Endothelial cell of umbilical vein (primary cell): ENCODE results near the gene MAP4K1. TPM values are rescaled to one million over a fixed set of nuclear protein-coding genes. Genes with fewer than 3 reads are reported as not detected.
A peak's percentile ranks its signal among the peaks of the same experiment; 100 is the strongest.

Source experiments
- BruUV-seq: library from RNA; stranded (reverse); fragments of 400-500 nt; replicated peaks from 2 replicates; lab custom pipeline; 2021; lab: Mats Ljungman, UMichigan
- CTCF ChIA-PET: fragments of 300-600, 350-600 bp; sonication (Branson Sonifier 250); formaldehyde crosslinking; loops from one replicate; lab custom pipeline; 2021; ENCODE audit warnings: antibody characterized with exemption, inconsistent platforms; lab: Charles Lee
- POLR2A ChIA-PET: fragments of 300-600, 350-600 bp; sonication (Branson Sonifier 250); formaldehyde crosslinking; loops from one replicate; lab custom pipeline; 2021; ENCODE audit warnings: antibody characterized with exemption, inconsistent platforms; lab: Charles Lee
- DNase-seq: peaks from one replicate; pipeline ENCODE4 v3.0.0-alpha.2; 2011; ENCODE audit warnings: low read depth, low spot score
- FAIRE-seq: peaks from 2 replicates; lab custom pipeline; 2011; peaks lifted over from hg19 to GRCh38; lab: Jason Lieb, UNC
- H2AFZ ChIP-seq: 2 replicates; pipeline ENCODE4 v1.6.0; 2012; ENCODE audit warnings: low read depth, low read length, control low read depth, inconsistent platforms
- H3K27ac ChIP-seq: 2 replicates; pipeline ENCODE4 v1.5.1; 2011; ENCODE audit warnings: low read depth, mild to moderate bottlenecking, control low read depth, low read length, moderate library complexity; ENCODE audit not compliant: insufficient read depth
- H3K27me3 ChIP-seq, 2 experiments: 2 replicates each; pipeline versions ENCODE4 v1.6.0 to v1.6.1; 2011; ENCODE audit warnings: low read length in 2 of 2, mixed read lengths in 1 of 2; ENCODE audit not compliant: control insufficient read depth in 2 of 2, insufficient read depth in 2 of 2
- H3K36me3 ChIP-seq, 2 experiments: 2 replicates in 1 of 2; 3 replicates in 1 of 2; pipeline ENCODE4 v1.5.1; 2011; ENCODE audit warnings: low read length in 2 of 2, mild to moderate bottlenecking in 1 of 2, moderate library complexity in 1 of 2; ENCODE audit not compliant: control insufficient read depth in 2 of 2, insufficient read depth in 2 of 2; ENCODE audit errors: extremely low read depth in 1 of 2
- H3K4me1 ChIP-seq: 3 replicates; pipeline ENCODE4 v1.5.1; 2011; ENCODE audit warnings: mild to moderate bottlenecking, low read length; ENCODE audit not compliant: control insufficient read depth, insufficient read depth; ENCODE audit errors: extremely low read depth
- H3K4me2 ChIP-seq: 2 replicates; pipeline ENCODE4 v1.6.1; 2011; ENCODE audit warnings: low read length, control low read depth, mixed read lengths; ENCODE audit not compliant: insufficient read depth
- H3K4me3 ChIP-seq, 3 experiments: fragments of 200-600 bp in 1 of 3; sonication (generic), shearing (Covaris generic) in 1 of 3; replicated peaks in 1 of 3; 2 replicates each; pipeline ENCODE4 v1.5.1; 2011 to 2016; ENCODE audit warnings: control low read depth in 3 of 3, low read length in 3 of 3, mild to moderate bottlenecking in 2 of 3, inconsistent platforms in 1 of 3, low read depth in 1 of 3, moderate library complexity in 1 of 3; ENCODE audit not compliant: insufficient read depth in 1 of 3
- H3K79me2 ChIP-seq: 2 replicates; pipeline ENCODE4 v1.6.0; 2012; ENCODE audit warnings: low read length, inconsistent platforms; ENCODE audit not compliant: control insufficient read depth, insufficient read depth
- H3K9ac ChIP-seq: replicated peaks from 2 replicates; pipeline ENCODE3; 2011; ENCODE audit warnings: low read length, control low read depth; ENCODE audit not compliant: insufficient read depth; ENCODE audit errors: extremely low read depth
- H3K9me1 ChIP-seq: replicated peaks from 3 replicates; pipeline ENCODE4 v1.6.0; 2011; ENCODE audit warnings: mild to moderate bottlenecking, low read length; ENCODE audit not compliant: control insufficient read depth, insufficient read depth; ENCODE audit errors: extremely low read depth
- H3K9me3 ChIP-seq: replicated peaks from 2 replicates; pipeline ENCODE4 v1.5.1; 2012; ENCODE audit warnings: low read length, inconsistent platforms; ENCODE audit not compliant: control insufficient read depth, insufficient read depth
- H4K20me1 ChIP-seq: replicated peaks from 2 replicates; pipeline ENCODE3; 2011; ENCODE audit warnings: mild to moderate bottlenecking, low read length; ENCODE audit not compliant: control insufficient read depth, insufficient read depth; ENCODE audit errors: extremely low read depth
- EZH2 ChIP-seq: IDR thresholded peaks from 2 replicates; pipeline ENCODE4 v1.6.1; 2012; ENCODE audit warnings: borderline replicate concordance, low read depth, mild to moderate bottlenecking, moderate library complexity, low read length, inconsistent platforms; ENCODE audit not compliant: severe bottlenecking
- MYC ChIP-seq: IDR thresholded peaks from one replicate; pipeline ENCODE4 v1.6.1; 2011; ENCODE audit warnings: mild to moderate bottlenecking, low read depth, low read length
- POLR2A ChIP-seq: IDR thresholded peaks from 2 replicates; pipeline ENCODE4 v1.6.1; 2012; ENCODE audit warnings: low read depth, mild to moderate bottlenecking, control low read depth, low read length
- POLR2AphosphoS5 ChIP-seq: IDR thresholded peaks from 2 replicates; pipeline ENCODE4 v1.6.1; 2012; ENCODE audit warnings: low read depth, mild to moderate bottlenecking, control low read depth, low read length, moderate library complexity; ENCODE audit not compliant: insufficient read depth
- dilution Hi-C: fragments of 300-500 bp; cut with MboI; formaldehyde crosslinking; loops from one replicate; pipeline ENCODE4 v1.15.0; 2019; ENCODE audit warnings: low sequenced_read_pairs; ENCODE audit not compliant: extremely low pct_ligation_motif_present
- intact Hi-C: fragments of 100-400 bp; cut with micrococcal nuclease; formaldehyde crosslinking; loops from one replicate; pipeline ENCODE4 v1.10.0; 2022
- polyA plus RNA-seq, 4 experiments: library from polyadenylated mRNA; depleted of rRNA in 3 of 4; stranded (reverse) in 3 of 4; unstranded in 1 of 4; fragments of >200 nt; gene quantifications; 2 replicates each; pipeline versions ENCODE4 v1.2.1 to v1.2.3, GENCODE V29; 2011 to 2012; ENCODE audit warnings: missing spikeins in 1 of 4
- total RNA-seq: library from RNA; stranded (reverse); gene quantifications from 2 replicates; pipeline ENCODE4 v1.2.3, GENCODE V29; 2021
- TF ChIP-seq, protein P1 (sequence below), 2 donors: IDR thresholded peaks; 1 replicate in 1 of 2; 2 replicates in 1 of 2; pipeline ENCODE4 v1.5.1; 2011; ENCODE audit warnings: low read length in 2 of 2, mild to moderate bottlenecking in 2 of 2, moderate library complexity in 2 of 2, control low read depth in 1 of 2, inconsistent platforms in 1 of 2, low read depth in 1 of 2; ENCODE audit not compliant: insufficient read depth in 1 of 2; ENCODE audit errors: extremely low read depth in 1 of 2

MAP4K1 gene
- total and polyA plus RNA-seq, 2 donors (not counting 3 experiments of a cell fraction or from before 2014, with no cell fraction given), result 0.12 to 1.6 TPM

DNA sequence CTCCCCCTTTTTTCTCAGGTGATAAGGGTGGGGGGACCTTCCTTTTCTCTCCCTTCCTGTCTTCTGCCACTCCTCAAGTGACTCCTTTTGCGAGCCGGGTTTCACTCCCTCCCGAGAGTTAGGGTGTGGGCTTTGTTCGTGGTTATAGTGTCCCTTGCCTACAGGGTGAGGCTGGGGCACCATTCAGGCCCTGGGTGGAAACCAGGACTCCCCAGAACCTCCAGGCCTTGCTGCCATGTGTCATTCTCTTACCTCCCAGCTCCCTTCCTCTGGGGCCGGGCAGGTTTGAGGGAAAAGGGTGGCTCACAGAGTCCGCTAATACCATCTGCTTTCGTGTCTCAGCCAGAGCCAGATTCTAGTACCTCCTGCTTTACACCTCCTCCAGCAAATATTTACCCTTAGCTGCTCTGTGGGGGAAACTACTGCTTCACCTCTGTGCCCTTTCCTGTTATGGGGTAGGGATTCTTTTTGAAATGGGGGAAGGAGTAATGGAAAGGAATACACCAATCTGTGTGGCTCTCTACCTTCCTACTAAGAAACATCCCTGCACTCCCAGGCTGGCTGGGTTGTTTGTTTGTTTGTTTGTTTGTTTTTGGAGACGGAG is 32.5 kb upstream of the MAP4K1 start:
- ChIA-PET CTCF (interaction anchor here (0.6 to 1.4 kb wide), 5 partner anchors 11 to 247 kb away, joined by 3 read pairs; partner anchors contain the start of gene FAM98C), POLR2A (interaction anchor here (0.7 kb wide), 1 partner anchor 16 kb away, joined by 3 read pairs; no protein-coding TSS in a partner anchor)
- Histone ChIP-seq H3K9me3 (no peaks in the 10 kb centered on the region), H4K20me1 (no peaks in the 10 kb centered on the region), H2AFZ (no peak overlapping the region), H3K27ac (peak overlapping the region; percentile 70), H3K9me1 (no peaks in the 10 kb centered on the region), H3K4me2 (peak overlapping the region; percentile 54), H3K4me1 (peaks cover 56% of the 10 kb centered on the region), H3K79me2 (peaks cover 78% of the 10 kb centered on the region), H3K4me3 (peak overlapping the region; percentile 96 to 99 (median 98)), H3K9ac (peak overlapping the region; percentile 92), H3K36me3 (no peaks in the 10 kb centered on the region), H3K27me3 (no peaks in the 10 kb centered on the region)
- BruUV-seq, result TSS peak; percentile 18
- dilution Hi-C loops, result no loop called here
- FAIRE-seq (peak; percentile 8), DNase-seq (no peak)
- intact Hi-C loops, result no loop called here
- no peak for TF ChIP-seq POLR2AphosphoS5

DNA sequence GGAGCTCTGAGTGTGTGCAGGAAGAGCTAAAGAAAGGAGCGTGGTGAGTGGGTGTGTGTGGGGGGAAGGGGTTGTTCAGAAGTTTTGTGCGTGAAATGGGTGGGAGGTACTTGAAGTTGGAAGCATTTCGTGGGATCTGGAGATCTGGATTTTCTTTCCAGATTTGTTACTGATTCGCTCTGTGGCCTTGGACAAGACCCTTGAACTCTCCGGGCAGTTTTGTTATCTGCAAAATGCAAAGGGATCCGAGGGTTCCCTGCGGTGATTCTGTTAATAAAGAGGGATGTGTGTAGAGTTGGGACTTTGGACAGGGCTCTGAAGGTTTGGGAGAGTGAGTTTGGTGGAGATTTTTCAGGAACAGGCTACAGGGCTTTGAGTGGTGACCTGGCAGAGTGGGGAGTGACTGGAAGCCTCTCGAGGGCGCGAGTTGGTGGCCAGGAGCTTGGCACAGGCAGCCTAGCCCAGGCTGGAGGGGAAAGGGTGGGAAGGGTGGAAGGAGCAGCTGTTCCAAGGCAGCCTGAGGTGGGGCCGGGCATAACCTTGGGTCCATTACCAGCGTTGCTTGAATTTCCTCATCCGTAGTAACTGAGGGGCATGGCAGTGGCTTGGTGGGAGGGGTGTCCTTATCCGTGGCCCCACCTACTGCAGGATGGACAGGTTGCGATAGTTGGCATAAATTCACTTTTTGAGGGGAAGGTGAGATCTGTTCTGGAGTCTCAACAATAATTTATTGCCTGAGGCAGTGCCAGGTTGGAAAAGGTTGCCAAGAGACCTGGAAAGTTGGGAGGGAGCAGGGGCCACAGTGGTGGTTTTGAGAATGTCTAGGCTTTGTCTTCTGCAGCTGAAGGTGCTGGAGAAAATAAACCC is 31.8 kb upstream of the MAP4K1 start:
- FAIRE-seq, result peak; percentile 79
- H3K36me3 ChIP-seq, result no peaks in the 10 kb centered on the region
- dilution Hi-C loops, result no loop called here
- intact Hi-C loops, result loop anchor here (1.0 to 10.0 kb wide), 2 partner anchors 58 to 205 kb away; no protein-coding TSS in a partner anchor
- peaks cover 49% of the 10 kb centered on the region for H3K4me1 ChIP-seq
- no peaks in the 10 kb centered on the region for H3K9me1 ChIP-seq
- peak; percentile 10 for TF ChIP-seq POLR2AphosphoS5
- peak; percentile 31 for TF ChIP-seq POLR2A
- no peak for TF ChIP-seq EZH2
- no peak for TF ChIP-seq MYC
- TF ChIP-seq, protein P1, sequence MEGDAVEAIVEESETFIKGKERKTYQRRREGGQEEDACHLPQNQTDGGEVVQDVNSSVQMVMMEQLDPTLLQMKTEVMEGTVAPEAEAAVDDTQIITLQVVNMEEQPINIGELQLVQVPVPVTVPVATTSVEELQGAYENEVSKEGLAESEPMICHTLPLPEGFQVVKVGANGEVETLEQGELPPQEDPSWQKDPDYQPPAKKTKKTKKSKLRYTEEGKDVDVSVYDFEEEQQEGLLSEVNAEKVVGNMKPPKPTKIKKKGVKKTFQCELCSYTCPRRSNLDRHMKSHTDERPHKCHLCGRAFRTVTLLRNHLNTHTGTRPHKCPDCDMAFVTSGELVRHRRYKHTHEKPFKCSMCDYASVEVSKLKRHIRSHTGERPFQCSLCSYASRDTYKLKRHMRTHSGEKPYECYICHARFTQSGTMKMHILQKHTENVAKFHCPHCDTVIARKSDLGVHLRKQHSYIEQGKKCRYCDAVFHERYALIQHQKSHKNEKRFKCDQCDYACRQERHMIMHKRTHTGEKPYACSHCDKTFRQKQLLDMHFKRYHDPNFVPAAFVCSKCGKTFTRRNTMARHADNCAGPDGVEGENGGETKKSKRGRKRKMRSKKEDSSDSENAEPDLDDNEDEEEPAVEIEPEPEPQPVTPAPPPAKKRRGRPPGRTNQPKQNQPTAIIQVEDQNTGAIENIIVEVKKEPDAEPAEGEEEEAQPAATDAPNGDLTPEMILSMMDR (IDR thresholded peaks at IDR 0.05; ENCODE audit: extremely low read depth in 1 of 2, insufficient read depth in 1 of 2, low read depth in 1 of 2, low read length in 2 of 2), result no peak
- ChIA-PET CTCF (interaction anchor here (0.6 to 5.0 kb wide), 9 partner anchors 11 to 247 kb away, joined by 3 to 57 read pairs (median 3); partner anchors contain the start of gene FAM98C), POLR2A (interaction anchor here (0.7 to 3.0 kb wide), 4 partner anchors 9 to 57 kb away, joined by 3 to 28 read pairs (median 8); no protein-coding TSS in a partner anchor)
- no peaks in the 10 kb centered on the region for H3K27me3 ChIP-seq
- H3K9ac ChIP-seq, result peak overlapping the region; percentile 92
- TSS peak; percentile 54 for BruUV-seq
- peak overlapping the region; percentile 96 to 99 (median 98) for H3K4me3 ChIP-seq
- peak; percentile 20 for DNase-seq
- no peak overlapping the region for H2AFZ ChIP-seq
- H3K4me2 ChIP-seq, result peak overlapping the region; percentile 54
- H3K27ac ChIP-seq, result peak overlapping the region; percentile 70
- no peaks in the 10 kb centered on the region for H3K9me3 ChIP-seq
- H4K20me1 ChIP-seq, result no peaks in the 10 kb centered on the region
- peaks cover 71% of the 10 kb centered on the region for H3K79me2 ChIP-seq
